HG02571 (cell line): ENCODE measurements around the gene IPO13.
A peak's percentile ranks its signal among the peaks of the same experiment; 100 is the strongest.

Source experiments
- ATAC-seq: cut with Tn5 transposase; IDR thresholded peaks from one replicate; pipeline ENCODE4 v1.9.1; 2021; ENCODE audit warnings: mild to moderate bottlenecking, moderate library complexity; ENCODE audit not compliant: unreplicated experiment

The IPO13 gene, protein sequence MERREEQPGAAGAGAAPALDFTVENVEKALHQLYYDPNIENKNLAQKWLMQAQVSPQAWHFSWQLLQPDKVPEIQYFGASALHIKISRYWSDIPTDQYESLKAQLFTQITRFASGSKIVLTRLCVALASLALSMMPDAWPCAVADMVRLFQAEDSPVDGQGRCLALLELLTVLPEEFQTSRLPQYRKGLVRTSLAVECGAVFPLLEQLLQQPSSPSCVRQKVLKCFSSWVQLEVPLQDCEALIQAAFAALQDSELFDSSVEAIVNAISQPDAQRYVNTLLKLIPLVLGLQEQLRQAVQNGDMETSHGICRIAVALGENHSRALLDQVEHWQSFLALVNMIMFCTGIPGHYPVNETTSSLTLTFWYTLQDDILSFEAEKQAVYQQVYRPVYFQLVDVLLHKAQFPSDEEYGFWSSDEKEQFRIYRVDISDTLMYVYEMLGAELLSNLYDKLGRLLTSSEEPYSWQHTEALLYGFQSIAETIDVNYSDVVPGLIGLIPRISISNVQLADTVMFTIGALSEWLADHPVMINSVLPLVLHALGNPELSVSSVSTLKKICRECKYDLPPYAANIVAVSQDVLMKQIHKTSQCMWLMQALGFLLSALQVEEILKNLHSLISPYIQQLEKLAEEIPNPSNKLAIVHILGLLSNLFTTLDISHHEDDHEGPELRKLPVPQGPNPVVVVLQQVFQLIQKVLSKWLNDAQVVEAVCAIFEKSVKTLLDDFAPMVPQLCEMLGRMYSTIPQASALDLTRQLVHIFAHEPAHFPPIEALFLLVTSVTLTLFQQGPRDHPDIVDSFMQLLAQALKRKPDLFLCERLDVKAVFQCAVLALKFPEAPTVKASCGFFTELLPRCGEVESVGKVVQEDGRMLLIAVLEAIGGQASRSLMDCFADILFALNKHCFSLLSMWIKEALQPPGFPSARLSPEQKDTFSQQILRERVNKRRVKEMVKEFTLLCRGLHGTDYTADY

GRCh38 chr1:43946236-43947060, at the start of gene IPO13:
IPO13 (plus strand) TSS chr1:43946950; CDS start chr1:43947601, 651 bp downstream.
- peak; percentile 90 for ATAC-seq

- ATAC-seq: no peak
These were observed 47.8 kb upstream of the IPO13 start for GRCh38 chr1:43898981-43899380.

GRCh38 chr1:43900386-43900785, 46.4 kb upstream of the IPO13 start:
- ATAC-seq: no peak

GRCh38 chr1:43901196-43901961, 45.4 kb upstream of the IPO13 start:
- no peak for ATAC-seq

GRCh38 chr1:43902058-43902831, 44.5 kb upstream of the IPO13 start:
- no peak for ATAC-seq

- ATAC-seq: no peak
These were observed 41.8 kb upstream of the IPO13 start for GRCh38 chr1:43904660-43905551.

GRCh38 chr1:43908226-43908625, 38.5 kb upstream of the IPO13 start:
- ATAC-seq: no peak

- ATAC-seq: no peak
These were observed 37.9 kb upstream of the IPO13 start for GRCh38 chr1:43908858-43909257.

- no peak for ATAC-seq
These were observed 36.4 kb upstream of the IPO13 start for GRCh38 chr1:43910343-43910742.

DNA sequence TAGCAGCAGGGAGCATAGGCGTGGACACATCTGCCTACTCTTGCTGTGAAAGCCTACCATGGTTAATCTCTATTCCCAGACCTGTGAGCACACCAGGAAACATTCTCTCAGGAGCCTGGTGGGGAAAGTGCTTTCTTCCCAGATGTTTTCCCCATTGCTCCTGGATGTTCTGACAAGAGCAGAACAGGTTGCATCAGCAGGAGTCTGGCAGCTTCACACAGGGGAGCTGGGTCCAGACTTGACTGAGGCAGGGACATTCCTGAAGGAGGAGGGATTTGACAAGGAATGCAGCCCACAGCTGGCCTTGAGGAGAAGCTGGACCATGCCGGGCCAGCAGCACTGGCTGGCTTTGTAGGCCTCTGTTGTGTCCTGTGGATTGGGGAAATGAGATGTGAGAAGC, 34.1 kb upstream of the IPO13 start:
- no peak for ATAC-seq

DNA sequence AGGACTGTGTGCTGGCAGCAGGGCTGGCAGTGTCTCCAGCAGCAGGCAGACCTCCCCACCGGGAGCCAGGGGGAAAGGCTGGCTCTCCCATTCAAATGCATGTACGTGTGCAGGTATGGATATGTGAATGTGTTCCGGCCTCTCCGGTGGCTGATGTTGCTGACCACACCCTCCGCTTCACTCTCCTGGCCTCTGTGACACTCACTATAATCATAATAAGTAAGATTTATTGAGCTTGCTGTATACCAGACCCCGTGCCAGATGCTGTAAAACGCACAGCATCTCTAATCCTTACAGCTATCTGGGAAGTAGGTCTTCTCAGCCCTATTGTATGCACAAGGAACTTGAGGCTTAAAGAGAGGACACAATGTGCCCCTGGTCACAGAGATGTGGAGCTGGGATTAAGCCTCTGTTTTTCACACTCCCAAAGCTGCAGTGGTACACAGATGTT, 33.7 kb upstream of the IPO13 start:
- ATAC-seq: no peak

DNA sequence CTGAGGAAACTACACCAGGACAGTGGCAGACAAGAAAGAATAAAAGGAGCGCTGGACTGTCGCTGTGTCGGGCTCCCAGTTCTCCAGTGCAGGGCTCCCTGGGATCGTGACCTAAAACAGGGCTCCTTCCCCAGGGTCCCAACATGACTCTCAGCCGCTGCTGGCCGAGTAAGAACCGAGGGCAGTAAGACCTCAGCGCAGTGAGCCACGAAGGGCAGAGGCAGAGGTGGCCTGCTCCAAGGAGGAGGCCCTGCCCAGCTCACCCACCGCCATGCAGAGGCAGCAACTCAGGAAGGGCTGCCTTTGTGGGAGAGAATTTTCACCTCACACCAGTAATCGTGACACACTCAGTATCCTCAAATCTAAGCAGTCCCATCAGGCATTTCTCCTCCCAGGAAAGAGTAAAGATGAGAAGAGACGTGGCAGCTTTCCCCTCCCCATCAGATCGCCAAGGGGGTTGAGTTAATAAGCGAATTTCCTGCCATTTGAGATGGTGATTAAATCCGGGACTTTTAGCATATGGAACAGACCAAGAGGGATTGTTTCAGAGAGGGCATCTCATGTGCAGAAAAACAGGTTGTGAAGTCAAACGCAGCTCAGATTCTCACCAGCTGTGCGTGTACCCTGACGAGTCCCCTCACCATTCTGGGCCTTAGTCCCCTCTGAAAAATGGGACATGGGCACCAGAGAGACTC, 32.9 kb upstream of the IPO13 start:
- ATAC-seq: no peak

DNA sequence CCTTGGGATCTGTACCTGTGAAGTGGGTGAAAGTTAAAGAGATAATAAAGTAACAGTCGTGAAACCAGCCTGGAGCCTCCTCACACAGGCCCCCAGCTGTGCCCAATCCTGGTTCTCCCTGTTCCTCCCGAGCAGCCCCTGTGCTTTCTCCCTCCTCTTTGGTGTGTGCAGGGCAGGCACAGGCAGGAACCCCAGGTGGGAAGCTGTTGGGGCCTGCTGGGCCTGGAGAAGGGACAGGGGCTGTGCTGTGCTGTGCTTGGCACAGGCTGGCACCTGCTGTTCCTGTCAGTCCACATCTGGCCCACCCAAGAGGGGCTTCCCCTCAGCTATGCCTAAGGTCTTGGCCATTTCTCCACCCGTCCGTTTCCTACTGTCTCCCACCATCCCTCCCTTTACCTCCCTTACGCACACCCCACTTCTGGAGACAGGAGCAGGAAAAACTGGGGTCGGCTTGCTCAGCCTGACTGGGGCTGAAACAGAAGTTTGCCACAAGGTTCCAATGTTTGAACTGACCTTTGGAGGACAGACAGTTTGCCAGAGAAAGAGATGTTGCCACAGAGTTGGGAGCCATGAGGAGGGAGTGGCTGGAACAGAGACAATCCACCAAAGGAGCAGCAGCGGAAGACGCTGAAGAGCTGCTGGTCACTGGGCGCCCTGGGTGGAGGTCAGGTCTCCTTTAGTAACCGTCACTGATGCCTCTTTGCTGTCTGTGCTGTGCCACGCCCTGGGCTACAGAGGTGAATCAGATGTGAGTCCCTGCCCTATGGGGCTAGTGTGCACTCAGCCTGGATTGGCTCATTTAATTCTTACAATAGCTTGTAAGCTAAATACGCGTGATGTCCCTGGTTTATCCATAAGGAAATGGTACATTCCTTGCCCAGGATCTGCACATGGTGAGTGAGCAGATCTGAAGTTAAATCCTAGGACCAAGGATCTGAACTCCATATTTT, 31.9 kb upstream of the IPO13 start:
- no peak for ATAC-seq

DNA sequence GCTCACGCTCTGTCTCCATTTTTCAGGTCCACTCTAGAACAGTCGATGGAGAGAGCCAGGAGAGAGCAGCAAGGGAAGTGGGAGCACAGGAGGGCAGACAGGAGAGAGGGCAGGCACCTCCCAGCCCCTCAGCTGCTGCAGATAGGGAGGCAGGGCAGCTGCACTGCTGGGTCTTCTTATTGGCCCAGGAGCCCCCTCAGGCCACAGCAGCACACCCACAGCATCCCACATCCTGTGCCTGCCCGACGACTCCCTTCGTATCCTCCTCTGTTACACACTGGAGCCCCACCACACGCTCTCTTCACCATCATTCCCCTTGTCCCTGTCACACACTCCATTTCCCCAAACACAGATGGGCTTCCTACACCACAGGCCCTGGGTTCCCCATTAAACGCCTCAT, 26.8 kb upstream of the IPO13 start:
- no peak for ATAC-seq

- ATAC-seq: no peak
These were observed 25.7 kb upstream of the IPO13 start for GRCh38 chr1:43921022-43921421.

DNA sequence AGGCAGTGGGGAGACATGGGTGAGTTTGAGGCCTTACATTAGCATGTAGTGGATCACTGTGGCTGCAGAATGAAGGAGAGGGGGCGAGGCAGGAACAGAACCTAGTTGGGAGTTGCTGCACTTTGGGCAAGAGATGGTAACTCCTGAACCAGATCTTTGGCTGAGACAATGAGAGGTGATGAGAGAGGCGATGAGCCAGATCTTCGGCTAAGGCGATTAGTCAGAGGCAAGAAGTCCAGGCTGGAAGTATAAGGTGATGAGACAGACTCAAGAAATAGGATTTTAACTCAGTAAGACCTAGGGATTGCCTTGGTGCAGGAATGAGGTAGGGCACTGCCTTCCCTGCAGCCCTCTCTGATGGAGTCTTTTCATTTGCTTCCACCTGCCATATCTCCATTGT, 22.2 kb upstream of the IPO13 start:
- no peak for ATAC-seq

DNA sequence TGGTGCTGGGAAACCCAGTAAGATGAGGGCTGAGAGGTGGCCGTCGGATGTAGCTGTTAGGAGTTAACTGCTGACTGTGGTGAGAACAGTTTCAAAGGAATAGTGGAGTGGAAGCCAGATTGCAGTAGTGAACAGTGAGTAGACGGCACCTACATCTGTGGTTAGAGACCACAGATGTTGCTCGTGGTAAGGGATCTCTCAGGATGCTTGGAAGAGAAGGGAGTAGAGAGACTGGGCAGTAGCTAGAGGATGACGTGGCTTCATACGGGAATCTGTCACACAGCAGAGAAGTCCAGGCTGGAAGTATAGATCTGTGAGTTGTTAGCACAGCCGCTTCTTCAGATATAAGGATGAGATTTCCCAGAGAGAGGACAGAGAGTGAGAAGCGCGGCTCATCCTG, 20.9 kb upstream of the IPO13 start:
- no peak for ATAC-seq
